A204.1 (cell line): ENCODE results near the gene ST7.
"Not testable (repeated sequence)": the region's sequence is repeated elsewhere in the genome, so short reads cannot be mapped to it uniquely, and the experiment has no call there.

Experiments used
- FAIRE-seq: peaks from 2 replicates; lab custom pipeline; 2012; peaks lifted over from hg19 to GRCh38; lab: Jason Lieb, UNC

The ST7 gene

GRCh38 chr7:117097860-117098259 lies 144.6 kb downstream of the ST7 start:
- no peak for FAIRE-seq

- no peak for FAIRE-seq
Observed at GRCh38 chr7:117098457-117098856, 145.2 kb downstream of the ST7 start.

- FAIRE-seq = no peak
Observed at GRCh38 chr7:117101026-117101425, 147.7 kb downstream of the ST7 start.

GRCh38 chr7:117110480-117111315 lies 157.4 kb downstream of the ST7 start:
- no peak for FAIRE-seq

DNA sequence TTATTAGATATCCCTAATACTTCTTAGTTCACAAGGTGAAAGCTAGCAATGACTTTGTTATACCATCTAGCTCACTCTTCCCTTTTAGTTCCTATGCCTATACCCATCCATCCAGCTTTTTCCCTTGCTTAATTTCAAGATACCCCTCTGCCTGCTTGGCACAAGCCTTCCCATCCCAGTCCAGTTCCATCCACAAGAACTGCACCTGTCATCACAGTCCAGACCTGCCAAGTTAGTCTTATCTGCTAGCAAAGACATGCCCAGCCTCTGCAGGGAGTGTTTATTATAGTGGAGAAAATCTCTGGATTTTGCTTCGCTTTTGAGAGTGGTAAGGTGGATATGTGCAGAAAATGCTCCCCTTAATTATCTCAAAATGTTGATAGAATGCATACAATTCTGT lies 158.2 kb downstream of the ST7 start:
- FAIRE-seq = no peak

DNA sequence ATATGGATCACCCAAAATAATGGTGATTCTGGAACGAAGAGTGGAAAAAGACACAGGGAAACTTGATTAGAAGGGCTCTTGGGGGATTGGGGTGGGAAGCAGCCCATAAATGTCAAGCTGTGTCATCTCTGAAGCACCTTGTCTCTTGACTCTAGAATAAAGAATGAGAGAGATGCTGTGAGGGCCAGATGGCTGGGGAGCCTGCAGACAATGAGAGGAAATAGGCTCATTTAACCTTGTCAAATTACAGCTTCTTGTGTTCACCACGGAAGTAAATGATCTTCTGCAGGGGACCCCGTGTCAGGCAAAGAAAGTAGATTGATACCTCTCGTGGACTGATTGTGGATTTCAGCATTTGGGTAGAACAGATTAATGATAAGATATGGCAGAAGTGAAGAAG lies 159.3 kb downstream of the ST7 start:
- no peak for FAIRE-seq

GRCh38 chr7:117113871-117114270 lies 160.6 kb downstream of the ST7 start:
- FAIRE-seq = no peak

- FAIRE-seq = no peak
Observed at GRCh38 chr7:117114272-117114671, 161.0 kb downstream of the ST7 start.

GRCh38 chr7:117116211-117116610 lies 162.9 kb downstream of the ST7 start:
- no peak for FAIRE-seq

GRCh38 chr7:117117172-117117571 lies 163.9 kb downstream of the ST7 start:
- FAIRE-seq = no peak

DNA sequence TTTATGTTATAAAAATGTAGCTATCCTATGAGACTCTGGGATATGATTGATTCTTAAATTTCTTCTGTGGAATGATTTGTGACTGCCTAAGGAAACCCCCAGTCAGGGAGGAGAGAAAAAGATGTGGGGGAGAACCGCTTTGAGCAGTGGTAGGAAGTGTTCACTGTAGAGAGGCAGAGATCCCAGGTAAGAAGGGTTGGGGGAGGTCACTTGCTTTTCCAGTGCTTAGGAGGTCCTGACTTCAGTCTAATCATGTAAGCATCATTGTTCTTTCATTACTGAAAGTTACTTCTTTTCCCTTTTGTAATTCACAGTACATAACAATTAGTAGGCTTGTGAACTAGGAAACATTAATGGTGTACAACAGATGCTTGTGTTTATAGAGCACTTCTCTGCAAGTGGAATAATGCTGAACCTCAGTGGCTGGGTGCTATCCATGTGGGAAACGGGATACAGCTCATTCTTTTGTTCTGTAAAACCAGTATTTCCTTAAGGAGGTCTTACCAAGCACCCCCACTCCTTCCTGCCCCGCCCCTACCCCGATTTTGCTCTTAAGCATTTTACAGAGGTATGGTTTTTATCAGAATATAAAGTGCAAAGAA lies 165.4 kb downstream of the ST7 start:
- FAIRE-seq = no peak

DNA sequence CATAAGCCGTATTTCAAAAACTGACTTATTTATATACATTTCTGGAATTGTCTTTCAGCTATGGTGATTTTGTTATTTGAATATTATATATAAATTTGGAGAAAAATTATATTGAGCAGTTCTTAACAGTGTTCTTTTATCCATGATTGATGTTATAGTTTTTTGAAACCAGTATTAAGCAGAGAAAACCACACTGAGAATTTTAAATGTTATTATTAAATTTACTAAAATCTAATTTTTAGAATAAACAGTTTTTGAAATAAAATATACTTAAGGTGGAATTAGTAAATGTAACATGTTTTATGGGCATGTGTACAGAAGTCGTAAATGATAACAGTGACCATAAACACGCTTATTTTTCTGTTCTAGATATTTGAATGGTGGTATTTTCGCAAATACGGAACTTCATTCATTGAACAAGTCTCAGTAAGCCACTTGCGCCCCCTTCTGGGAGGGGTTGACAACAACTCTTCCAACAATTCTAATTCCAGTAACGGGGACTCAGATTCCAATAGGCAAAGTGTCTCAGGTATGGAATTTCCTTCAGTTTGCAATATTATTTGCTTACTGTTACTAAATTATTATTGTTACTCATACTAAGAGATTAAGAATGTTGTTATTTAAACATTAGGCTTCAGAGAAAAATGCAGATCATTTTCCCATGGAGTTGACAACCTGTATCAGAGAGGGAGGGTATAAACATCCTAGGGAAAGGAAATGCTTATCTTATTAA lies 166.1 kb downstream of the ST7 start:
- FAIRE-seq = peak; percentile 98

- not testable (repeated sequence) for FAIRE-seq
Observed at GRCh38 chr7:117120321-117120720, 167.0 kb downstream of the ST7 start.

DNA sequence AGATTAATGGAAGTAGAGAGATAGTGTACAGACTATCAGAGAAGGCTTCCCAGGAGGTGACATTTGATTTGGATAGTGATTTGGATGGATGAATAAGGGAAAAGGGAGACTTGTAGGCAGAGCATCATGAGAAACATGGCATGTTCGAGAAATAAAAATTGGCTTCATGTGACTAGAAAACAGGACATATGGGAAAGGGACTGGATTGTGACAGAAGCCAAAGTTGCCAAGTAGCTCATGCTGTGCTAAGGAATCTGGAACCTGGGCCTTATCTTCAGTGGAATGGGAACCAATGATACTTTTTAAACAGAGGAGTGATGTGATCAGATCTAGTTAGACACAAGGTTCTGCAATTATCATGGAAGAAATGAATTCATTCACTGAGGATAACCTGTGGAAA lies 168.7 kb downstream of the ST7 start:
- FAIRE-seq = not testable (repeated sequence)

- no peak for FAIRE-seq
Observed at GRCh38 chr7:117122536-117122935, 169.2 kb downstream of the ST7 start.

DNA sequence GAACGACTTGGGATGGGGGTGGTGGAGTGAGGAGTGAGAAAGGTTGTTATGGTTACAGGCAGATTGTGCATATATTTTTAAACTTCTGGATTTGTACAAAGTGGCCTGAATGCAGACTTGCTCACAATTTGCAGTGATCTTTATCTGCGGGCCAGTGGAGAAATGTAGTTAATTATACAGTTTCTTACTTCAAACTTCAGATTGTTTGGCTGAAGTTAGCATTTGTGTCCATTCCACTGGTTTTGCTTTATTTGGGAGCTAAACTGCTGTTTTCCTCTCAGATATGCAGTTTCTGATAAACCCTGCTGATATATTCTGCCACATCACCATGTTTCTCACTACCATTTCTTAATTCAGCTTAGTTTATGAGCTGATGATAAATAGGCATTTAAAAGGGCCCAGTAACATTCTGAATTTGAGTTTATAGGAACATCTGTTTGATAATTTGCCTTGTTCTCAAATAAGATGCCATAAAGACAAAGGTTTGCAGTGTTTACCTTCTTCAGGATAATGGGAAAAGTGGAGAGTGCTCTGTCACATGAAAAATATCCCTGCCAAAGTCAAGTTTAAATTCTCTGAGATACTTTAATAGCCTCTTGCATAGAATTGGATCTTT lies 170.1 kb downstream of the ST7 start:
- no peak for FAIRE-seq

DNA sequence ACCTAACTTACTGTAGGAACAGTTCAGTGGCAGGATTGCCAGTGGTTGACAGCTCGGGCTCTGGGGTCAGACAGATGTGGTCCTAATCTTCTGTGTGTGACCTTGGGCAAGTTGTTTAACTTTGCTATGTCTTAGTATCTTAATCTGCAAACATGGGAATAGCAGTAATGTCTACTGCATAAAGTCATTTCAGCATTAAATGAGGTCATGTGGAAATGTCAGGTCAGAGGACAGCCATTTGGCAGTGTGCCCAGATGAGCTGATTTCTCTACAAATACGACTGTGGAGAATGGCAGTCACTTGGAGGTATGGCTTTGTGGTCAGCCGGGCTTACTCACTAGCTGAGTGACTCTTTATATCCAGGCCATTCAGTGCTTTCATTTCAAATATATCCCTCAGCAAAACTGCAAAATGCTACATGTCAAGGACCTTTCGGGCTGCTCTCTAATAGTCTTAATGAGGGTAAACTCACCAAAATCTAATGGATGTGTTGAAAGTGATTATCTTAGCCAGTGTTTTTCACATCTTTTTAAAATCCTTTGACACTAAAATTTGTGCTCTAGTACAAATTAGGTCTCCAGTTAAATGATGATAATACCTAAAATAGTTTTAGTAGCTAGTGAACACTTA lies 171.4 kb downstream of the ST7 start:
- no peak for FAIRE-seq

- FAIRE-seq = no peak
Observed at GRCh38 chr7:117126676-117127075, 173.4 kb downstream of the ST7 start.

DNA sequence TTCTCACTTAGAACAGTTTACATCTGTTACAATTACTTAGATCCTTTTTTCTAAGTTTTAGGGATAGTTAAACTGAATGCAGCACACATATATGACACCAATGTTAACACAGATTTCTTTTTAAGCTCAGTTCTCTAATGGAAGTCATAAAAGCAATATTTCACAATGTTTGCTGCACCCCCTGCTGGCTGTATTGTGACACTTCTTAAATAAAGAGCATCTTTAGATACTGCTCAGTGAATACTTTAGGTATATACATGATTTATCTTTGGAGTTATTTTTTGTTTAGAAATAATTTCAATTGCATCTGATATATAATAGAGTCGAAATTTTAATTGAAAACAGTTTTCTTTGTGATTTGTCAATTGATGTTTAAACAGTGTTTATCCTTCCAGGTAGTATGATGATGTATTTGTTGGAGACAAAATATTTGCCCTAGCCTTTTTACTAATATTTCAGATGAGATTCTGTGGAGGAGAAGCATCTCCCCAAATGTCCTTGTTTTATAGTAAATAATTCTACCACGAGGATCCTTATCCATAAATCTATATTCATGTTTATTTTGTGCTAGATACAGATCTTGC lies 174.4 kb downstream of the ST7 start:
- peak; percentile 96 for FAIRE-seq

- FAIRE-seq = no peak
Observed at GRCh38 chr7:117129521-117129955, 176.2 kb downstream of the ST7 start.

DNA sequence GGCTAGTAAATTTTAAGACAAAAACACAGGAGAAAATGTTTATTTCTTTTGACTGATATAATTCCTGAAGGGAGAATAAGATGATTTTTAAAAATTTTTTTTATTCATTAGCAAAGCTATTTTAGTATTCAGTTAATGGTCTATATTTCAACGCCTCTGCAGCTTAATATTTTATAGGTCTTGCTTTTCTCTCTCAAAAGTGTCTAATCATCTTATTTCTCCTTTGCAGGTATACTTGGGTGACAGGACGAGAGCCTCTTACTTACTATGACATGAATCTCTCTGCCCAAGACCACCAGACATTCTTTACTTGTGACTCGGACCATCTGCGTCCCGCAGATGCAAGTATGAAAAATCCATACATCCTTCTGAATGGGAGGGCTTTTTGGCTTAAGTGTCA lies 177.0 kb downstream of the ST7 start:
- FAIRE-seq = no peak
